AG04449 (cell line): ENCODE data around the gene ORC4.

ENCODE experiments used
- CTCF ChIA-PET: fragments of 350-600 bp; formaldehyde crosslinking; extraction: SDS; loops from one replicate; lab custom pipeline; 2021; ENCODE audit warnings: antibody characterized with exemption; lab: Yijun Ruan, JAX
- POLR2A ChIA-PET: fragments of 400-600, 350-600 bp; formaldehyde crosslinking; extraction: SDS; loops from one replicate; lab custom pipeline; 2020; ENCODE audit warnings: antibody characterized with exemption, inconsistent platforms; lab: Yijun Ruan, JAX
- DNase-seq: peaks from one replicate; pipeline ENCODE4 v3.0.0-alpha.2; 2010; ENCODE audit warnings: low read depth, low spot score
- H3K4me3 ChIP-seq: 2 replicates; pipeline ENCODE4 v1.5.1; 2011; ENCODE audit warnings: low read depth, mild to moderate bottlenecking, control low read depth, low read length
- CTCF ChIP-seq: IDR thresholded peaks from one replicate; pipeline ENCODE4 v1.5.1; 2011; ENCODE audit warnings: mild to moderate bottlenecking, moderate library complexity, low read length, control low read depth, inconsistent platforms; ENCODE audit not compliant: insufficient read depth; ENCODE audit errors: missing control alignments

The ORC4 gene

GRCh38 chr2:148039783-148040182 lies 19.2 kb upstream of the ORC4 start:
- ChIA-PET CTCF (interaction anchor here (1.3 kb wide), 1 partner anchor 19 kb away, joined by 3 read pairs; the partner anchor contains the start of genes MBD5 and ORC4), POLR2A (no interaction called here)
- no peak overlapping the region for H3K4me3 ChIP-seq
- no peak for TF ChIP-seq CTCF
- DNase-seq, result no peak

GRCh38 chr2:148032215-148032614 lies 11.7 kb upstream of the ORC4 start:
- ChIA-PET CTCF (interaction anchor here (1.0 to 1.6 kb wide), 2 partner anchors 10 to 477 kb away, joined by 3 read pairs; no protein-coding TSS in a partner anchor), POLR2A (interaction anchor here (1.0 kb wide), 1 partner anchor 11 kb away, joined by 3 read pairs; the partner anchor contains the start of genes MBD5 and ORC4)
- TF ChIP-seq CTCF, result no peak
- H3K4me3 ChIP-seq, result no peak overlapping the region
- DNase-seq, result no peak

- no peak overlapping the region for H3K4me3 ChIP-seq
- no peak for TF ChIP-seq CTCF
- no peak for DNase-seq
- POLR2A ChIA-PET, result interaction anchor here (1.0 kb wide), 1 partner anchor 10 kb away, joined by 3 read pairs; the partner anchor contains the start of genes MBD5 and ORC4
- CTCF ChIA-PET, result interaction anchor here (1.6 kb wide), 1 partner anchor 9 kb away, joined by 3 read pairs; no protein-coding TSS in a partner anchor
Measured at GRCh38 chr2:148031152-148031551, 10.6 kb upstream of the ORC4 start.

GRCh38 chr2:148028781-148029180 lies 8.2 kb upstream of the ORC4 start:
- POLR2A ChIA-PET, result interaction anchor here (0.8 kb wide), 1 partner anchor 8 kb away, joined by 3 read pairs; the partner anchor contains the start of genes MBD5 and ORC4
- CTCF ChIA-PET, result interaction anchor here (1.3 kb wide), 1 partner anchor 481 kb away, joined by 8 read pairs; no protein-coding TSS in a partner anchor
- no peak for TF ChIP-seq CTCF
- DNase-seq, result no peak
- H3K4me3 ChIP-seq, result no peak overlapping the region

GRCh38 chr2:148027822-148028221 lies 7.3 kb upstream of the ORC4 start:
- H3K4me3 ChIP-seq, result no peak overlapping the region
- ChIA-PET POLR2A (no interaction called here), CTCF (interaction anchor here (1.4 kb wide), 1 partner anchor 38 kb away, joined by 3 read pairs; no protein-coding TSS in a partner anchor)
- DNase-seq, result no peak
- no peak for TF ChIP-seq CTCF

- no peak for DNase-seq
- POLR2A ChIA-PET, result no interaction called here
- TF ChIP-seq CTCF, result no peak
- no peak overlapping the region for H3K4me3 ChIP-seq
- CTCF ChIA-PET, result interaction anchor here (1.3 to 1.4 kb wide), 2 partner anchors 36 to 482 kb away, joined by 3 to 4 read pairs; no protein-coding TSS in a partner anchor
Measured at GRCh38 chr2:148026573-148026972, 6.0 kb upstream of the ORC4 start.
